GM12864 (cell line): ENCODE results near the gene TIMP2.
"Not testable (repeated sequence)": the region's sequence is repeated elsewhere in the genome, so short reads cannot be mapped to it uniquely, and the experiment has no call there.

Experiments used
- DNase-seq: peaks from one replicate; pipeline ENCODE4 v3.0.0-alpha.2; 2011; ENCODE audit warnings: low read depth
- H3K4me3 ChIP-seq: 2 replicates; pipeline ENCODE4 v1.5.1; 2011; ENCODE audit warnings: mild to moderate bottlenecking, low read depth, low read length, control low read depth
- CTCF ChIP-seq: IDR thresholded peaks from 2 replicates; pipeline ENCODE4 v1.5.1; 2011; ENCODE audit warnings: low read depth, mild to moderate bottlenecking, moderate library complexity, low read length, control low read depth, inconsistent platforms; ENCODE audit errors: missing control alignments

Gene TIMP2

GRCh38 chr17:78873519-78874340, 51.5 kb downstream of the TIMP2 start:
- no peak for DNase-seq
- H3K4me3 ChIP-seq: no peak overlapping the region
- no peak for TF ChIP-seq CTCF

GRCh38 chr17:78872486-78872885, 52.7 kb downstream of the TIMP2 start:
- no peak for TF ChIP-seq CTCF
- no peak for DNase-seq
- no peak overlapping the region for H3K4me3 ChIP-seq

GRCh38 chr17:78870621-78871020, 54.6 kb downstream of the TIMP2 start:
- no peak for TF ChIP-seq CTCF
- no peak for DNase-seq
- H3K4me3 ChIP-seq: no peak overlapping the region

GRCh38 chr17:78868391-78868790, 56.8 kb downstream of the TIMP2 start:
- TF ChIP-seq CTCF: no peak
- no peak for DNase-seq
- no peak overlapping the region for H3K4me3 ChIP-seq

- not testable (repeated sequence) for DNase-seq, H3K4me3 ChIP-seq
Observed at GRCh38 chr17:78867046-78867445, 58.1 kb downstream of the TIMP2 start.

- no peak for DNase-seq
- TF ChIP-seq CTCF: peak; percentile 95
- no peak overlapping the region for H3K4me3 ChIP-seq
Observed at GRCh38 chr17:78865682-78866390, 59.4 kb downstream of the TIMP2 start.

GRCh38 chr17:78864117-78864516, 61.1 kb downstream of the TIMP2 start:
- no peak for TF ChIP-seq CTCF
- H3K4me3 ChIP-seq: no peak overlapping the region
- no peak for DNase-seq
